DMS79 treated with DMSO at 0.1 percent for 48 hours (cell line): ENCODE measurements around the gene DOCK9.
"Not testable (repeated sequence)": the region's sequence is repeated elsewhere in the genome, so short reads cannot be mapped to it uniquely, and the experiment has no call there.

Source experiments
- DNase-seq: peaks from one replicate; lab custom pipeline; 2025; lab: John Stamatoyannopoulos, UW

The DOCK9 gene

GRCh38 chr13:98772794-98773452 is 204.9 kb downstream of the DOCK9 start:
- DNase-seq = no peak

- DNase-seq = no peak
Observed at GRCh38 chr13:98771838-98772611, 205.8 kb downstream of the DOCK9 start.

GRCh38 chr13:98769736-98770135 is 208.1 kb downstream of the DOCK9 start:
- no peak for DNase-seq

GRCh38 chr13:98768522-98768921 is 209.3 kb downstream of the DOCK9 start:
- DNase-seq = no peak

- no peak for DNase-seq
Observed at GRCh38 chr13:98766697-98767096, 211.2 kb downstream of the DOCK9 start.

GRCh38 chr13:98765996-98766519 is 211.8 kb downstream of the DOCK9 start:
- DNase-seq = peak; percentile 93

GRCh38 chr13:98761986-98762616 is 215.8 kb downstream of the DOCK9 start:
- DNase-seq = peak; percentile 32

- DNase-seq = no peak
Observed at GRCh38 chr13:98761126-98761985, 216.5 kb downstream of the DOCK9 start.

GRCh38 chr13:98755729-98756128 is 222.1 kb downstream of the DOCK9 start:
- no peak for DNase-seq

GRCh38 chr13:98755116-98755515 is 222.7 kb downstream of the DOCK9 start:
- no peak for DNase-seq

GRCh38 chr13:98754468-98754867 is 223.4 kb downstream of the DOCK9 start:
- DNase-seq = not testable (repeated sequence)

- peak; percentile 63 for DNase-seq
Observed at GRCh38 chr13:98752467-98753290, 225.2 kb downstream of the DOCK9 start, which contains the start of gene SLC15A1. Gene SLC15A1 (minus strand): TSS chr13:98752672. CDS start chr13:98752598, 74 bp downstream.

- DNase-seq = peak; percentile 70
Observed at GRCh38 chr13:98751861-98752466, 225.9 kb downstream of the DOCK9 start.

GRCh38 chr13:98751367-98751782 is 226.5 kb downstream of the DOCK9 start:
- DNase-seq = peak; percentile 44

- no peak for DNase-seq
Observed at GRCh38 chr13:98749501-98749900, 228.4 kb downstream of the DOCK9 start.

GRCh38 chr13:98746968-98747367 is 230.9 kb downstream of the DOCK9 start:
- DNase-seq = no peak
